Smooth muscle cell (in vitro differentiated cells): ENCODE results near the gene TBL3. TPM values are rescaled to one million over a fixed set of nuclear protein-coding genes. Genes with fewer than 3 reads are reported as not detected.

ENCODE experiments used
- DNase-seq: peaks from one replicate; lab custom pipeline; 2025; ENCODE audit not compliant: unreplicated experiment; lab: John Stamatoyannopoulos, UW
- H2AFZ ChIP-seq: fragments of 200-600 bp; sonication (generic); 2 replicates; pipeline ENCODE4 v1.6.0; 2016; ENCODE audit warnings: antibody characterized with exemption, low read depth, mild to moderate bottlenecking
- H3F3A ChIP-seq: fragments of 200-600 bp; sonication (generic); 2 replicates; pipeline ENCODE4 v1.6.0; 2017; ENCODE audit warnings: antibody characterized with exemption, low read depth
- H3K27ac ChIP-seq: fragments of 200-600 bp; sonication (generic); 2 replicates; pipeline ENCODE4 v1.5.1; 2016; ENCODE audit warnings: low read depth, mild to moderate bottlenecking
- H3K27me3 ChIP-seq: fragments of 200-600 bp; sonication (generic); 2 replicates; pipeline ENCODE4 v1.6.1; 2016; ENCODE audit warnings: low read depth, mild to moderate bottlenecking
- H3K36me3 ChIP-seq: fragments of 200-600 bp; sonication (generic); 2 replicates; pipeline ENCODE4 v1.5.1; 2016; ENCODE audit warnings: low read depth
- H3K4me1 ChIP-seq: fragments of 200-600 bp; sonication (generic); 2 replicates; pipeline ENCODE4 v1.5.1; 2016; ENCODE audit warnings: low read depth
- H3K4me2 ChIP-seq: fragments of 200-600 bp; sonication (generic); 2 replicates; pipeline ENCODE4 v1.6.0; 2016; ENCODE audit warnings: mild to moderate bottlenecking
- H3K4me3 ChIP-seq: fragments of 200-600 bp; sonication (generic); 2 replicates; pipeline ENCODE4 v1.5.1; 2016; ENCODE audit warnings: mild to moderate bottlenecking
- H3K79me2 ChIP-seq: fragments of 200-600 bp; sonication (generic); 2 replicates; pipeline ENCODE4 v1.6.0; 2016; ENCODE audit warnings: low read depth, mild to moderate bottlenecking
- H3K9ac ChIP-seq: fragments of 200-600 bp; sonication (generic); 2 replicates; pipeline ENCODE4 v1.6.0; 2016; ENCODE audit warnings: low read depth
- H3K9me3 ChIP-seq: fragments of 200-600 bp; sonication (generic); replicated peaks from 2 replicates; pipeline ENCODE4 v1.5.1; 2016; ENCODE audit warnings: low read depth
- H4K20me1 ChIP-seq: fragments of 200-600 bp; sonication (generic); 2 replicates; pipeline ENCODE4 v1.6.0; 2016; ENCODE audit warnings: low read depth
- WGBS: methylation state at CpG from one replicate; pipeline ENCODE4 v1.1.7; 2016; ENCODE audit warnings: low lambda C conversion rate; 5-methylcytosine and 5-hydroxymethylcytosine counted together
- polyA plus RNA-seq: library from polyadenylated mRNA; unstranded; fragments of >200 nt; fragmentation: Nextera tagmentation; extraction: Ambion mirVana; gene quantifications from 2 replicates; pipeline ENCODE4 v1.2.1, GENCODE V29; 2016
- total RNA-seq: library from RNA; depleted of rRNA; stranded (reverse); fragments of >200 nt; gene quantifications from 2 replicates; pipeline ENCODE4 v1.2.3, GENCODE V29; 2014
- TF ChIP-seq, protein P1 (sequence below): fragments of 200-600 bp; sonication (generic); IDR thresholded peaks from 2 replicates; pipeline ENCODE4 v1.5.1; 2017; ENCODE audit warnings: borderline replicate concordance, mild to moderate bottlenecking, antibody characterized with exemption; ENCODE audit not compliant: insufficient read depth, poor library complexity, severe bottlenecking

TBL3 gene
- total and polyA plus RNA-seq, 2 experiments from 2014 or later: 28.5 to 81.7 TPM

DNA sequence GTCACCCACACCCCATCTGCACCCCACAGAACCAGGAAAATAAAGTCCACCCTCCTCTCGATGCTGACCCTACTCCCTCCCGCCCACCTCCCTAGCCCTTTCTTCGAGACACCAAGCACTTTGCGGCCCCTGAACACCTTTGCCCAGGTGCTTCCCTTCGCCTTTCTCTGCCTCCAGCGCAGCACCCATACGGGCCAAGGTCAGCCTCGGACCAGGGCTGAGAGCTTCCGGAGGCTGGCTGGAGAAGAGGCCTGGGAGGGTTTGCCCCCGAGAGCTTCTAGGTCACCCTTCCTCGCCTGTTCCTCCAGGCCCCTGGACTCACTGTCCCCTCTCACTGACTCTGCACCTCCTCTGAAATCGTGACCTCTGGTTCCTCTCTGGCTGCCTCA, 52.2 kb downstream of the TBL3 start:
- Histone ChIP-seq H4K20me1 (peaks cover 12% of the 10 kb centered on the region), H2AFZ (no peak overlapping the region), H3K4me1 (peaks cover 23% of the 10 kb centered on the region), H3F3A (no peaks in the 10 kb centered on the region), H3K4me3 (no peak overlapping the region), H3K4me2 (peak overlapping the region; percentile 82), H3K79me2 (peaks cover 15% of the 10 kb centered on the region), H3K9ac (no peak overlapping the region), H3K27me3 (no peaks in the 10 kb centered on the region), H3K36me3 (no peaks in the 10 kb centered on the region), H3K9me3 (no peaks in the 10 kb centered on the region), H3K27ac (no peak overlapping the region)
- TF ChIP-seq, protein P1, sequence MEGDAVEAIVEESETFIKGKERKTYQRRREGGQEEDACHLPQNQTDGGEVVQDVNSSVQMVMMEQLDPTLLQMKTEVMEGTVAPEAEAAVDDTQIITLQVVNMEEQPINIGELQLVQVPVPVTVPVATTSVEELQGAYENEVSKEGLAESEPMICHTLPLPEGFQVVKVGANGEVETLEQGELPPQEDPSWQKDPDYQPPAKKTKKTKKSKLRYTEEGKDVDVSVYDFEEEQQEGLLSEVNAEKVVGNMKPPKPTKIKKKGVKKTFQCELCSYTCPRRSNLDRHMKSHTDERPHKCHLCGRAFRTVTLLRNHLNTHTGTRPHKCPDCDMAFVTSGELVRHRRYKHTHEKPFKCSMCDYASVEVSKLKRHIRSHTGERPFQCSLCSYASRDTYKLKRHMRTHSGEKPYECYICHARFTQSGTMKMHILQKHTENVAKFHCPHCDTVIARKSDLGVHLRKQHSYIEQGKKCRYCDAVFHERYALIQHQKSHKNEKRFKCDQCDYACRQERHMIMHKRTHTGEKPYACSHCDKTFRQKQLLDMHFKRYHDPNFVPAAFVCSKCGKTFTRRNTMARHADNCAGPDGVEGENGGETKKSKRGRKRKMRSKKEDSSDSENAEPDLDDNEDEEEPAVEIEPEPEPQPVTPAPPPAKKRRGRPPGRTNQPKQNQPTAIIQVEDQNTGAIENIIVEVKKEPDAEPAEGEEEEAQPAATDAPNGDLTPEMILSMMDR: no peak
- no peak for DNase-seq
- WGBS: 92% methylated on average over 12 of the region's 12 CpGs

DNA sequence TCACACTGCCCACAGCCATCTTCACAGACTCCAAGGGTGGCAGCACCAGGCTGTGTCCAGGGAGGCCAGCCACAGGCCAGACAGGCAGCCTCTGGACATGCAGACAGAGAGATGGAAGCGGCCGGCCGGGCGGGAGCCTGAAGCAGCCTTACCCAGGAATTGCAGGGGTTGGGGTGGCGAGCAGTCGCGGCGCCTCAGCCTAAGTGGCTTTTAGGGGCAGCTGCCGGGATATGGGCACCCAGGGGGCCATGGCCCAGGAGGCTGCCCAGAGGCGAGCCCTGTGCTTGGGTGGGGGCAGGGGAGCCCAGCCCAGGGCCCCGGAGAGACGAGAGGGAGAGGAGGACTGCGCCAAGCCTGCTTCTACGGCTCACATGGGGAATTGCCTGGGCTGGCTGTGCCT, 53.4 kb downstream of the TBL3 start:
- peaks cover 18% of the 10 kb centered on the region for H3K4me1 ChIP-seq
- no peak overlapping the region for H3K4me2 ChIP-seq
- H3K9ac ChIP-seq: no peak overlapping the region
- 91% methylated on average over 14 of the region's 14 CpGs for WGBS
- no peak overlapping the region for H2AFZ ChIP-seq
- TF ChIP-seq, protein P1: no peak
- no peak overlapping the region for H3K27ac ChIP-seq
- H3K9me3 ChIP-seq: no peaks in the 10 kb centered on the region
- H4K20me1 ChIP-seq: peaks cover 12% of the 10 kb centered on the region
- DNase-seq: no peak
- H3K27me3 ChIP-seq: no peaks in the 10 kb centered on the region
- no peak overlapping the region for H3K4me3 ChIP-seq
- peaks cover 15% of the 10 kb centered on the region for H3K79me2 ChIP-seq
- no peaks in the 10 kb centered on the region for H3K36me3 ChIP-seq
- H3F3A ChIP-seq: no peaks in the 10 kb centered on the region

DNA sequence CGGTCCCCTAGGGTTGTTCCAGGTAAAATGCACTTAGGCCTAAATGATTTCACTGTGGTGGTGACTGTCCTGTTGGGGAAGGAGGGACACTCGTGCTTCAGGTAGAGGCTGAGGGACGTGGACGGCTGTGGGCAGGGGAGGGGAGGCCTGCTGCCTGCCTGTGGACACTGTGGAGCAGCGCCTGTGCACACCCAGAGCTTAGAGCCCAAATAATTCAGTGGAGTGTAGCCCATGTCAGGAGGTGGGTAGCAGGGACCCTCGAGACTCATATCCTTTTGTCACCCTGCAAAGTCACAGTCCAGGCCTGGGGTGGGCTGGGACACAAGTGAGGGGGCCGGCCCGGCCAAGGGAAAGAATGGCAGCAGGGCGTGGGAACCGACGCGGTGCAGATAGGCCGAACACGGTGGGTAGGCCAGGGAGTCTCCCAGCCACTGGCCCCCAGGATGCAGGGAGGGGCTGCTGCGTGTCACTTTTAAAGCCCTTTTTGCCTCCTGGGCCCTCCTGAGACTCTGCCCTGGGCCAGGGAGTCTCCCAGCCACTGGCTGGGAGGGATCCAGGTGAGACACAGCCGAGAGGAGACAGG, 54.1 kb downstream of the TBL3 start:
- TF ChIP-seq, protein P1: no peak
- Histone ChIP-seq H3F3A (no peaks in the 10 kb centered on the region), H3K79me2 (peaks cover 15% of the 10 kb centered on the region), H3K4me3 (no peak overlapping the region), H2AFZ (no peak overlapping the region), H3K4me1 (peaks cover 13% of the 10 kb centered on the region), H3K27ac (no peak overlapping the region), H4K20me1 (peaks cover 12% of the 10 kb centered on the region), H3K27me3 (no peaks in the 10 kb centered on the region), H3K36me3 (no peaks in the 10 kb centered on the region), H3K9ac (no peak overlapping the region), H3K9me3 (no peaks in the 10 kb centered on the region), H3K4me2 (peak overlapping the region; percentile 83)
- WGBS: 85% methylated on average over 16 of the region's 16 CpGs
- no peak for DNase-seq

DNA sequence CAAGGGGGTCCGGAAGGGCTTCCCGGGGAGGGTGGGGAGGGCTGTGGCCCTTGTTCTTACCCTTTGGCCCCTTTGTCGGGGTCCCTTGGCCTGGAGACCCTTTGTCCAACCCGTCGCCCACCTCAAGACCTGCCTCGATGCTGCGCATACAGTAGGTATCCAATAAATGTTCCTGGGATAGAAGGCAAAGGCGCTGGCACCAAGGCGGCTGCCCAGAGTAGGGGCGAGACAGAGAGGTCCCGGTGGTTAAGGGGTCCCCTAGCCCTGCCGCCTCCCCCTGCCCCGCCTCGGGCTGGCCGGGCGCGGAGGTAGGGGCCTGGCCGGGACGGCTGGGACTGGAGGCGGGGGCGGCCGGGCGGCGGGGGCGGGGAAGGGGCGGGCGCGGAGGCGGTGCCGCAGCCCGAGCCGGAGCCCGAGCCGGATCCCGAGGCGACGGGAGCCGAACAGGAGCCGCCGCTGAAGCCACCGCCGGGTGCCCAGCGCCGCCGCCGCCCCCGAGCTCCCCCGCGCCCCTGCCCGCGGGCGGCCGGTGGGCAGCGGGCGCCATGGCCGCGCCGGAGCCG, 54.7 kb downstream of the TBL3 start, which contains the start of gene NHERF2:
NHERF2 (plus strand) TSS at position 442 of the 563 bp plus-strand sequence; CDS start at position 546, 104 bp downstream.
- Histone ChIP-seq H3F3A (no peaks in the 10 kb centered on the region), H3K4me2 (peak within 1 kb of the TSS; percentile 98), H3K36me3 (no peaks in the 10 kb centered on the region), H3K79me2 (peaks cover 15% of the 10 kb centered on the region), H2AFZ (no peak within 1 kb of the TSS), H3K4me1 (peaks cover 13% of the 10 kb centered on the region), H3K9me3 (no peaks in the 10 kb centered on the region), H3K9ac (peak within 1 kb of the TSS; percentile 43), H3K4me3 (peak within 1 kb of the TSS; percentile 78), H3K27me3 (no peaks in the 10 kb centered on the region), H3K27ac (peak within 1 kb of the TSS; percentile 45), H4K20me1 (peaks cover 12% of the 10 kb centered on the region)
- no peak for DNase-seq
- 55% methylated on average over 11 of the region's 59 CpGs for WGBS
- TF ChIP-seq, protein P1: no peak
